Measurements from ENCODE around the gene SLC2A2. TPM values are rescaled to one million over a fixed set of nuclear protein-coding genes. Genes with fewer than 3 reads are reported as not detected.
"Not testable (repeated sequence)": the region's sequence is repeated elsewhere in the genome, so short reads cannot be mapped to it uniquely, and the experiment has no call there.

Gene SLC2A2
- total RNA-seq, 1 experiment from 2014 or later = 0.09 TPM

- no peak overlapping the region for H3K4me3 Mint-ChIP-seq (ENCODE audit: low read depth, unreplicated experiment)
- peaks cover 28% of the 10 kb centered on the region for H3K4me1 Mint-ChIP-seq (ENCODE audit: low read depth, unreplicated experiment)
- CTCF ChIA-PET = interaction anchor here (1.0 kb wide), 1 partner anchor 56 kb away, joined by 4 read pairs; no protein-coding TSS in a partner anchor
- intact Hi-C loops (cut with micrococcal nuclease; ENCODE audit: unreplicated experiment) = loop anchor here (5.0 kb wide), 1 partner anchor 41 kb away; no protein-coding TSS in a partner anchor
- peaks cover 2% of the 10 kb centered on the region for H3K9me3 Mint-ChIP-seq (ENCODE audit: low read depth, unreplicated experiment)
- no TSS peak for BruUV-seq (replicated peaks)
- no peak for DNase-seq
- H3K27ac Mint-ChIP-seq (ENCODE audit: unreplicated experiment) = no peak overlapping the region
- no peak for TF ChIP-seq CTCF (IDR thresholded peaks at IDR 0.05; ENCODE audit: unreplicated experiment)
- no peaks in the 10 kb centered on the region for H3K36me3 Mint-ChIP-seq (ENCODE audit: insufficient read depth, unreplicated experiment)
- H3K27me3 Mint-ChIP-seq (ENCODE audit: unreplicated experiment) = no peaks in the 10 kb centered on the region
Observed at GRCh38 chr3:170976190-170976519, 50.4 kb downstream of the SLC2A2 start.

GRCh38 chr3:170975283-170976189, 51.0 kb downstream of the SLC2A2 start:
- BruUV-seq (replicated peaks) = no TSS peak
- no peak for TF ChIP-seq CTCF (IDR thresholded peaks at IDR 0.05; ENCODE audit: unreplicated experiment)
- Mint-ChIP-seq H3K36me3 (ENCODE audit: insufficient read depth, unreplicated experiment) (no peaks in the 10 kb centered on the region), H3K4me1 (ENCODE audit: low read depth, unreplicated experiment) (peaks cover 28% of the 10 kb centered on the region), H3K27ac (ENCODE audit: unreplicated experiment) (no peak overlapping the region), H3K4me3 (ENCODE audit: low read depth, unreplicated experiment) (no peak overlapping the region), H3K27me3 (ENCODE audit: unreplicated experiment) (no peaks in the 10 kb centered on the region), H3K9me3 (ENCODE audit: low read depth, unreplicated experiment) (peaks cover 2% of the 10 kb centered on the region)
- no peak for DNase-seq
- CTCF ChIA-PET = interaction anchor here (0.6 to 1.0 kb wide), 3 partner anchors 14 to 57 kb away, joined by 4 to 5 read pairs (median 4); no protein-coding TSS in a partner anchor
- intact Hi-C loops (cut with micrococcal nuclease; ENCODE audit: unreplicated experiment) = loop anchor here (5.0 kb wide), 1 partner anchor 42 kb away; no protein-coding TSS in a partner anchor

- H3K4me1 Mint-ChIP-seq (ENCODE audit: low read depth, unreplicated experiment) = peaks cover 28% of the 10 kb centered on the region
- H3K36me3 Mint-ChIP-seq (ENCODE audit: insufficient read depth, unreplicated experiment) = no peaks in the 10 kb centered on the region
- H3K4me3 Mint-ChIP-seq (ENCODE audit: low read depth, unreplicated experiment) = no peak overlapping the region
- CTCF ChIA-PET = interaction anchor here (0.6 to 0.7 kb wide), 3 partner anchors 13 to 1010 kb away, joined by 3 to 5 read pairs (median 4); no protein-coding TSS in a partner anchor
- H3K27me3 Mint-ChIP-seq (ENCODE audit: unreplicated experiment) = no peaks in the 10 kb centered on the region
- H3K27ac Mint-ChIP-seq (ENCODE audit: unreplicated experiment) = no peak overlapping the region
- no TSS peak for BruUV-seq (replicated peaks)
- DNase-seq = peak; percentile 38
- TF ChIP-seq CTCF (IDR thresholded peaks at IDR 0.05; ENCODE audit: unreplicated experiment) = no peak
- peaks cover 2% of the 10 kb centered on the region for H3K9me3 Mint-ChIP-seq (ENCODE audit: low read depth, unreplicated experiment)
- intact Hi-C loops (cut with micrococcal nuclease; ENCODE audit: unreplicated experiment) = loop anchor here (5.0 kb wide), 1 partner anchor 42 kb away; no protein-coding TSS in a partner anchor
Observed at GRCh38 chr3:170974872-170975271, 51.6 kb downstream of the SLC2A2 start.

- H3K36me3 Mint-ChIP-seq (ENCODE audit: insufficient read depth, unreplicated experiment); H3K27ac Mint-ChIP-seq (ENCODE audit: unreplicated experiment); H3K4me3 Mint-ChIP-seq (ENCODE audit: low read depth, unreplicated experiment); BruUV-seq (replicated peaks); CTCF ChIA-PET; H3K9me3 Mint-ChIP-seq (ENCODE audit: low read depth, unreplicated experiment); DNase-seq; H3K27me3 Mint-ChIP-seq (ENCODE audit: unreplicated experiment); intact Hi-C loops (cut with micrococcal nuclease; ENCODE audit: unreplicated experiment): not testable (repeated sequence)
- peaks cover 21% of the 10 kb centered on the region for H3K4me1 Mint-ChIP-seq (ENCODE audit: low read depth, unreplicated experiment)
Observed at GRCh38 chr3:170972917-170973316, 53.6 kb downstream of the SLC2A2 start.
